C4-2B (cell line): ENCODE data around the gene CLN5.

Experiments
- CTCF ChIP-seq: fragments of 450-650 bp; conservative IDR thresholded peaks from 2 replicates; pipeline ENCODE4 v1.5.1; 2017; ENCODE audit warnings: mild to moderate bottlenecking
- ZFX ChIP-seq: fragments of 450-650 bp; IDR thresholded peaks from 2 replicates; pipeline ENCODE4 v1.6.1; 2017

GRCh38 chr13:76982061-76982460 lies 9.8 kb upstream of the CLN5 start:
- TF ChIP-seq CTCF (no peak), ZFX (no peak)
